ENCODE measurements around the gene COL25A1.

The COL25A1 gene

GRCh38 chr4:108839333-108839732, 463.1 kb downstream of the COL25A1 start:
- DNase-seq: no peak

- no peak for DNase-seq
Observed at GRCh38 chr4:108838451-108838850, 464.0 kb downstream of the COL25A1 start.

DNA sequence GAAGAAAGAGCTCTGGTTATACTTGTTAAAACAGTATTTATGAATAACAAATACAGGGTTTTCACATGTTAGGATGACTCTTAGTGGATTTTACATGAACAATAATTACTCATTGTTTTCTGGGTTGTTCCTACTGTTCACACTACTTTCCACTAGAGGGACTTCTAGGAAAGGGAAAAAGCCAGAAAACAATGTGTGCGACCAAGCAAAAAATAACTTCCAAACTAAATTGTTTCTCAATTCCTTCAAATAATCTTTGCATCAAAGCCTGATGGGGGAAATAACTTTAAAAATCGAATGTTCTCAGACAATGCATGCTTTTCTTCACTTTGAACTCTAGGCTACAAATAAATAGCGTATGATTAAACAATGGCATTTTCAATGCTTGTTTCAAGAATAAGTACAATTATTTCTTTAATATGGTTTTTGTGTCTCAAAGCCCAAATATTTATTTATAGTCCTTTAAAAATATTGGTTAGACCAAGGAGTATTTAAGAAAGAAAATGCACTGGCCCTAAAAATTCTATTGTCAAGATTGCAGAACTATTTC, 467.5 kb downstream of the COL25A1 start:
- peak; percentile 25 for DNase-seq

DNA sequence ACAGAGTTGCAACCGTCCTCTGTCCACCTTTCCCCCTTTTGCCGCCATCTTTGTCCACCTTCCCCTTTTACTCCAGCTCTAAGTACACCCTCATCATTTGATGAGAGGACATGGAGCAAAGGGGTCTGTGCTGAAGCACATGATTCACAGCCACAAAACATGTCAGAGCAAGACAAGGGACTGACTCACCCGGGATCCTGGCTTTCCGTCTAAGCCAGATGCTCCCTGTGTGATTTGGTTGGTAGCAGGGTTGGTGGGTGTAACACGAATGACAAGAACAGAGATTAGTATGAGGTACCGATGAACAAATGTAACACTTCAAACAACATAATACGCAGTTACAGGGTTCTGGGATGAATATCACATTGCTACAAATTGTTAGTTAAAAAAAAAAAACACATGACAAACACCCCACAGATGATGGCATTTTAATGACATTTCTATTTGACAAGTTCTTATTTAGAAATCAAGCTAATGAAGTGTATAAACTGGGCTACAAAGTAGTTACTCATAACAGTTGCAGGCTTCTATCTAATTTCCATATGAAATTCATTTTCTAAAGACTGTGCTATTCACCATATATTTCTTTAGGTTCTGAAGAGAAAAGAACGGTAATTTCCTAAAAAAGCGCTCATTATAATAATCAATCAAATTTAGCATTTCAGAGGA, 468.2 kb downstream of the COL25A1 start:
- no peak for DNase-seq

GRCh38 chr4:108833046-108833445, 469.4 kb downstream of the COL25A1 start:
- no peak for DNase-seq

GRCh38 chr4:108831886-108832285, 470.6 kb downstream of the COL25A1 start:
- DNase-seq: no peak

- no peak for DNase-seq
Observed at GRCh38 chr4:108831291-108831690, 471.2 kb downstream of the COL25A1 start.

- DNase-seq: peak; percentile 83
Observed at GRCh38 chr4:108830509-108831244, 471.8 kb downstream of the COL25A1 start.

- DNase-seq: no peak
Observed at GRCh38 chr4:108829966-108830492, 472.4 kb downstream of the COL25A1 start.

GRCh38 chr4:108828620-108829019, 473.8 kb downstream of the COL25A1 start:
- DNase-seq: no peak

DNA sequence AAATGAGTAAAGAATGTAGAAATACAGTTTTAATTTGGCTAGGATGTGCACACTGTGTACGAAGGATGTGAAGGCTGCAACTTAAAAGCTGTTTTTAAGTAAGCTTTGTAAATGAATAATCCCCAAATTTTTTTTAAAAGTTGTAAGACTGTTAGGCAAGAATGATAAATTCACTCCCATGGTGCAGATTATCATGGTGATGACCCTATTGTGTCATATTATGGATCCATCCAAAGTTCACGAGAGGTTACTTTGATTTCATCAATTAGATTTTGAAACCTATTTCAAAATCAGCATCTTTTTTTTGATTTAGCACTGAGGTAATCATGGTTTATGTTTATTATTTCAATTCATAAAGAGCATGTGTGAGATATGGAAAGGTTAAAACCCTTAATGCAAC, 476.7 kb downstream of the COL25A1 start:
- DNase-seq: no peak

DNA sequence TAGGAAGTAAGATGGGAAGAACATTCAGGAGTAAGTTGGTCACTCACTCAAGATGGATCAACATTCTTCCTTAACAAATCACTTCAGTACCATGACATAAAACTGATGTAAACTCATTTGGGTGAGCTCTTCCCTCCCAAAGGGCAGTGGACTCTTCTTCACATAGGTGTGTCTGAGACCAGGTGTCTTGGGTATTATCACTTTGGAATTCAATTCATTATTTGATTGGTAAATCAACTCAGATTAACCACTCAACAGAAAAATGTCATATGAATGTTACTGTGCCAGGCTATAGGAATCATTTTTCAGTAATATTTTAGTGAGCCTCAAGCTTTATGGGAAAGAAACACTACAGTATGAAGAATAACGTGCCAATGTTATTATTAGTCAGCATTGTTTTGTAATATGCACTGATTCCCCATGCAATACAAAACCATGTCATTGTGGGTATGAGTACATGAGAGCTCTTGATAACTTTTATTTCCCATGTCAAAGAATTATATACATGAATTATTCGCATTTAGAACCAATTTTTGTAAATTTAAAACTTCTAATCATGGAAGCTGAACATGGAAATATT, 481.0 kb downstream of the COL25A1 start:
- no peak for DNase-seq

DNA sequence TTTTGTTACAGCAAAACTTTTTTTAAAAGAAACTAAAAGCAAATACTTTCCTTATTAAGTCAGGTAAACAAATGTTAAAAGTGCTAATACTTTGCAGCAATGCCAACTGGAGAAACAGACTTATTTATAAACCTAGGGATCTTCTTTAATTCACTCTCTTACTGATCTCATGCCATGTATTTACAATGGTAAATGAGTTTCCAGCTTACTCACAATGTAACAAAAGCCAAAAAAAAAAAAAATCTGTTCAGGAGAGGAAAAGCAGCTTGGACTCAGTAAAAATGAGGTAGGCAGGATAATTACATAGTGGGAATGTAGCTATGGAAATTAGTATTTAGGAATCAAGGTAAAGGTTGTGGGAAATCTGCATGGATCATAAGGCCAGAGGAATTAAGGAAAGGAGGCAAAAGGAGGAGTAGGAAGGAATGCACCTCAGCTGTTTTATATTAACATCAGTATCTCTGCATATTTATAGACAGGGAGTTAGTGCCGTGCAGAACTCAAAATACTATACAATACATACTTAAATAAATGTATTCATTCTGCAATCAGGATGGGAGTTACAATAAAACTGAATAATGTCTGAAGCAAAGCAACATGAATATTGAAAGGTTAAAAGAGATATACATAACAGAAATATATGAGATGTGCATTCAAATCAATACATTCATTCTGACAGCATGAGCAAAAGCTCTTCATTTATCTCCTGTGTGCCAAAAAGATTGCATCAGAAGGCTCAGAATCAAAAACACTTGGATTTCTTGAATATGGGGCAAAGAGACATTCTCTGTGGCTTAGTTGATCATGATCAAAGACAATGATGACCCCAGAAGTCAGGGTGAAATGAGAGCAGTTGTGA, 481.7 kb downstream of the COL25A1 start:
- no peak for DNase-seq

GRCh38 chr4:108814326-108814725, 488.1 kb downstream of the COL25A1 start:
- peak; percentile 64 for DNase-seq

- peak; percentile 52 for DNase-seq
Observed at GRCh38 chr4:108813261-108813660, 489.2 kb downstream of the COL25A1 start.

- no peak for DNase-seq
Observed at GRCh38 chr4:108811486-108811885, 491.0 kb downstream of the COL25A1 start.

DNA sequence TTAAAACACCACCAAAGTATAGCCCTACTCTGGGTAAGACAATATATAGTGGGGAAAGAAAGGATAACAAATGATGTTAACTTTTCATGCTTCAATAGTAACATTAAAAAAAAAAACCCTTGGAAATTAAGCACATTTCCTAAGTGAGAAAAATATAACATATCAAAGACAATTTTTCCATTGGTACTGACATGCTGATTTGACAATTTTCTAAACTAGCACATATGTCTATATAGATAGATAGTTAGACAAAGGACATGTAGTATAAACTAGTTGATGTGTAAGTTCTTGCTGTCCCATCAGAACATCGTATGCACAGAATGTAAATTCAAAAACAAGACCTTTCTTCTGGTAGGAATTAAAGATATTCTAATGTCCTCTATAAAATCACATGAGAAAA, 492.4 kb downstream of the COL25A1 start:
- no peak for DNase-seq

GRCh38 chr4:108804648-108805273, 497.7 kb downstream of the COL25A1 start:
- DNase-seq: no peak

- no peak for DNase-seq
Observed at GRCh38 chr4:108799306-108799705, 503.2 kb downstream of the COL25A1 start.

DNA sequence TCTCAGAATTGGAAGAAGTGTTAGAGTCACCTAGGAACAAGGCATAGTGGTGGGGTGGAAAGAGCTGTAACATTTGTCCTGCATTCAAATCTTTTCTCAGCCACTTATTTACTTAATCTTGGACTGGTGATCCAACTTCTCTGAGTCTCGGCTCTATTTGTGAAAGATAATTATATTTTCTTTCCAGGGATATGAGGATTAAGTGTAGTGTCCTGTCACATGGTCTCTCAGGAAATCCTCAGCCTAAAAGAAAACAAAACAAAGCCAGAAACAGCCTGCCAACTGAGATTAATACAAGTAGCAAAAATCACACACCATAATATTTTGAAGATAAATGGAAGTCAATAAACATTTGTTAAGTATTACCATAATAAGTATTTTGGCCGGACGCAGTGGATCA, 506.3 kb downstream of the COL25A1 start:
- DNase-seq: no peak

DNA sequence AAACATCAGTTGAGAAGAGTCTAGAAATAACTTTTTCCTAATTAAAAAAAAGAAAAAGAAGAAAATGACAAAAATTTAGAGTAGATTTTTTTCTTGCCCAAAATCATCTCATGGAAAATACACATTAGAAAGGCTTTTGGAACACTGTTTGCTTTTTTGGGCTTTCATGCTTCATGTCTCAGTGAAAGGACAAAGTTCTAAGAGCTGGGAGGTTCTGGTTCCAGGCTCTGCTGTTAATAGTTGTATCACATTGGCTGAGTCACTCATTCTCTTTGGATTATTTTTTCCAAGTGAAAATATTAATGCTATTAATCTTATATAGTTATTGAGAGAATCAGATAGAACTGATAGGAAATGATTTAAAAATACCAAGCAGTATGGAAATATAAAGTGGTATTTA, 506.7 kb downstream of the COL25A1 start:
- no peak for DNase-seq

- DNase-seq: no peak
Observed at GRCh38 chr4:108794136-108794535, 508.3 kb downstream of the COL25A1 start.
